ENCODE measurements around the gene NKX6-2.

NKX6-2 gene

DNA sequence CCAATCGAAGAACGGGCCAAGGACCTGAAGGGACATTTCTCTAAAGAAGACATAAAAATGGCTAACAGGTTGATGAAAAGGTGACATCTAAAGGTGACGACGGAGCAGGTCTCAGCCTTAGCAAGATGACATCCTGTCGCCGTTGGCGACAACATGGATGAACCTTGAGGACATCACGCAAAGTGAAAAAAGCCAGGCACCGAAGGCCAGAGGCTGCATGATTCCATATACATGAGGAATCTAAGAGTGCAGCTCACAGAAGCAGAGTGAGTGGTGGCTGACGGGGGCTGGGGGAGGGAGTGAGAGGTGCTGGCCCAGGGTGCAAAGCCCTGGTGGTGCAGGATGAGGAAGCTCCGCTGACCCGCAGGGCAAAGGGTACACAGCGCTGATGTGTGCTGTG lies 34.1 kb upstream of the NKX6-2 start:
- no peaks in the 10 kb centered on the region for H3K36me3 ChIP-seq (ENCODE audit: control insufficient read depth in 1 of 2, insufficient read depth in 2 of 2, low read depth in 1 of 2, low read length in 2 of 2)
- no peak overlapping the region for H4K8ac ChIP-seq (ENCODE audit: low read length)
- 91% methylated on average over 13 of the region's 13 CpGs for WGBS
- no peak overlapping the region for H3K18ac ChIP-seq (ENCODE audit: low read depth in 1 of 2, low read length in 2 of 2)
- H3K4me3 ChIP-seq (ENCODE audit: insufficient read depth in 1 of 2, low read depth in 1 of 2, low read length in 2 of 2) = no peak overlapping the region
- H3K79me1 ChIP-seq (replicated peaks; ENCODE audit: low read length, poor library complexity, severe bottlenecking) = no peaks in the 10 kb centered on the region
- no peak overlapping the region for H4K91ac ChIP-seq (ENCODE audit: low read length)
- peaks cover 13% of the 10 kb centered on the region for H3K9me3 ChIP-seq (ENCODE audit: control insufficient read depth, low read length)
- H2BK5ac ChIP-seq (ENCODE audit: low read depth, low read length, poor library complexity, severe bottlenecking) = no peak overlapping the region
- no peak overlapping the region for H2AFZ ChIP-seq (ENCODE audit: low read depth, low read length)
- H3K14ac ChIP-seq (ENCODE audit: low read length in 2 of 2) = no peak overlapping the region
- no peak overlapping the region for H3K4ac ChIP-seq (ENCODE audit: low read depth in 1 of 2, low read length in 2 of 2)
- peaks cover 4 to 39% of the 10 kb centered on the region in 2 experiments for H3K27me3 ChIP-seq (ENCODE audit: control insufficient read depth in 1 of 2, insufficient read depth in 1 of 2, low read length in 2 of 2)
- H3K4me1 ChIP-seq (ENCODE audit: control insufficient read depth, insufficient read depth, low read depth, low read length) = peaks cover 4% of the 10 kb centered on the region
- DNase-seq = no peak
- H3K9ac ChIP-seq (ENCODE audit: low read length) = no peak overlapping the region
- H2AK5ac ChIP-seq (ENCODE audit: low read length, severe bottlenecking) = no peak overlapping the region
- no peak overlapping the region for H2BK120ac ChIP-seq (ENCODE audit: low read depth, low read length)
- H3K23ac ChIP-seq (ENCODE audit: low read length in 2 of 2) = no peak overlapping the region
- H3K27ac ChIP-seq (ENCODE audit: low read length, poor library complexity, severe bottlenecking) = no peak overlapping the region
- H2BK12ac ChIP-seq (ENCODE audit: low read length in 2 of 2) = no peak overlapping the region
- no peak overlapping the region for H3K4me2 ChIP-seq (ENCODE audit: low read length, poor library complexity, severe bottlenecking)
- H2BK15ac ChIP-seq (ENCODE audit: low read depth, poor library complexity, severe bottlenecking) = no peak overlapping the region

DNA sequence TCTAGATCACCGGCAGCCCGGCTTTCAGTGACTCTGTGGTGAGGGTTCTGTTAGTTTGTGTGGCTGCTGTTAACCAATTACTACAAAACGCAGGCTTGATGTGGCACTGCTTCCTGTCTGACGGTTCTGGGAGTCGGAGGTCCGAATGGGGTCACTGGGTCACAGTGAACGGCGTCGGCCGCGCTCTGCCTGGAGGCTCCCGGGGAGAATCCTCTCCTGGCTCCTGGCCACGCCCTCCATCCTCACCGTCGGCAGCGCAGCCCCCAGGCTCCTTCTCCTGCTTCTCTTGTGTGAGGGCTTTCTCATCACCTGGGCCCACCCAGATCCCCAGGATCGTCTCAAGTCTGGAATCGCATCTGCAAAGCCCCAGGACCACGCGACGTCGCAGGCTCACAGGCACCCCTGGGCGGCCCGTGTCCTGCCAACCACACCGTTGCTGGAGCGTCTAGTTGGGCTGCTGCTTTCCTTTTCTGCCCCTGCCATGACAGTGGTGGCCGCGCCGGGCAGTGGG lies 31.8 kb upstream of the NKX6-2 start:
- no peak for DNase-seq
- Histone ChIP-seq H3K27me3 (ENCODE audit: control insufficient read depth in 1 of 2, insufficient read depth in 1 of 2, low read length in 2 of 2) (peaks cover 4 to 50% of the 10 kb centered on the region in 2 experiments), H2BK120ac (ENCODE audit: low read depth, low read length) (no peak overlapping the region), H3K4me1 (ENCODE audit: control insufficient read depth, insufficient read depth, low read depth, low read length) (peaks cover 1% of the 10 kb centered on the region), H2BK15ac (ENCODE audit: low read depth, poor library complexity, severe bottlenecking) (no peak overlapping the region), H3K4me2 (ENCODE audit: low read length, poor library complexity, severe bottlenecking) (no peak overlapping the region), H4K8ac (ENCODE audit: low read length) (no peak overlapping the region), H3K14ac (ENCODE audit: low read length in 2 of 2) (no peak overlapping the region), H3K9me3 (ENCODE audit: control insufficient read depth, low read length) (peaks cover 13% of the 10 kb centered on the region), H3K18ac (ENCODE audit: low read depth in 1 of 2, low read length in 2 of 2) (no peak overlapping the region), H2AFZ (ENCODE audit: low read depth, low read length) (no peak overlapping the region), H3K4ac (ENCODE audit: low read depth in 1 of 2, low read length in 2 of 2) (no peak overlapping the region), H2AK5ac (ENCODE audit: low read length, severe bottlenecking) (no peak overlapping the region), H3K79me1 (replicated peaks; ENCODE audit: low read length, poor library complexity, severe bottlenecking) (no peaks in the 10 kb centered on the region), H2BK12ac (ENCODE audit: low read length in 2 of 2) (no peak overlapping the region), H2BK5ac (ENCODE audit: low read depth, low read length, poor library complexity, severe bottlenecking) (no peak overlapping the region), H3K23ac (ENCODE audit: low read length in 2 of 2) (no peak overlapping the region), H3K36me3 (ENCODE audit: control insufficient read depth in 1 of 2, insufficient read depth in 2 of 2, low read depth in 1 of 2, low read length in 2 of 2) (no peaks in the 10 kb centered on the region), H3K27ac (ENCODE audit: low read length, poor library complexity, severe bottlenecking) (no peak overlapping the region), H4K91ac (ENCODE audit: low read length) (no peak overlapping the region), H3K4me3 (ENCODE audit: insufficient read depth in 1 of 2, low read depth in 1 of 2, low read length in 2 of 2) (no peak overlapping the region), H3K9ac (ENCODE audit: low read length) (no peak overlapping the region)
- WGBS = 88% methylated on average over 26 of the region's 29 CpGs

GRCh38 chr10:132816718-132817117 lies 30.8 kb upstream of the NKX6-2 start:
- no peak for DNase-seq
- Histone ChIP-seq H2BK15ac (ENCODE audit: low read depth, poor library complexity, severe bottlenecking) (no peak overlapping the region), H2BK120ac (ENCODE audit: low read depth, low read length) (no peak overlapping the region), H3K9me3 (ENCODE audit: control insufficient read depth, low read length) (peaks cover 13% of the 10 kb centered on the region), H3K14ac (ENCODE audit: low read length in 2 of 2) (no peak overlapping the region), H3K4me3 (ENCODE audit: insufficient read depth in 1 of 2, low read depth in 1 of 2, low read length in 2 of 2) (no peak overlapping the region), H3K18ac (ENCODE audit: low read depth in 1 of 2, low read length in 2 of 2) (no peak overlapping the region), H2BK12ac (ENCODE audit: low read length in 2 of 2) (no peak overlapping the region), H2BK5ac (ENCODE audit: low read depth, low read length, poor library complexity, severe bottlenecking) (no peak overlapping the region), H3K27ac (ENCODE audit: low read length, poor library complexity, severe bottlenecking) (no peak overlapping the region), H4K8ac (ENCODE audit: low read length) (no peak overlapping the region), H3K4ac (ENCODE audit: low read depth in 1 of 2, low read length in 2 of 2) (no peak overlapping the region), H3K36me3 (ENCODE audit: control insufficient read depth in 1 of 2, insufficient read depth in 2 of 2, low read depth in 1 of 2, low read length in 2 of 2) (no peaks in the 10 kb centered on the region), H3K4me2 (ENCODE audit: low read length, poor library complexity, severe bottlenecking) (no peak overlapping the region), H3K23ac (ENCODE audit: low read length in 2 of 2) (no peak overlapping the region), H4K91ac (ENCODE audit: low read length) (no peak overlapping the region), H3K4me1 (ENCODE audit: control insufficient read depth, insufficient read depth, low read depth, low read length) (peaks cover 4% of the 10 kb centered on the region), H3K9ac (ENCODE audit: low read length) (no peak overlapping the region), H2AFZ (ENCODE audit: low read depth, low read length) (no peak overlapping the region), H3K79me1 (replicated peaks; ENCODE audit: low read length, poor library complexity, severe bottlenecking) (no peaks in the 10 kb centered on the region), H3K27me3 (ENCODE audit: control insufficient read depth in 1 of 2, insufficient read depth in 1 of 2, low read length in 2 of 2) (peaks cover 4 to 50% of the 10 kb centered on the region in 2 experiments), H2AK5ac (ENCODE audit: low read length, severe bottlenecking) (no peak overlapping the region)
- 87% methylated on average over 12 of the region's 12 CpGs for WGBS

DNA sequence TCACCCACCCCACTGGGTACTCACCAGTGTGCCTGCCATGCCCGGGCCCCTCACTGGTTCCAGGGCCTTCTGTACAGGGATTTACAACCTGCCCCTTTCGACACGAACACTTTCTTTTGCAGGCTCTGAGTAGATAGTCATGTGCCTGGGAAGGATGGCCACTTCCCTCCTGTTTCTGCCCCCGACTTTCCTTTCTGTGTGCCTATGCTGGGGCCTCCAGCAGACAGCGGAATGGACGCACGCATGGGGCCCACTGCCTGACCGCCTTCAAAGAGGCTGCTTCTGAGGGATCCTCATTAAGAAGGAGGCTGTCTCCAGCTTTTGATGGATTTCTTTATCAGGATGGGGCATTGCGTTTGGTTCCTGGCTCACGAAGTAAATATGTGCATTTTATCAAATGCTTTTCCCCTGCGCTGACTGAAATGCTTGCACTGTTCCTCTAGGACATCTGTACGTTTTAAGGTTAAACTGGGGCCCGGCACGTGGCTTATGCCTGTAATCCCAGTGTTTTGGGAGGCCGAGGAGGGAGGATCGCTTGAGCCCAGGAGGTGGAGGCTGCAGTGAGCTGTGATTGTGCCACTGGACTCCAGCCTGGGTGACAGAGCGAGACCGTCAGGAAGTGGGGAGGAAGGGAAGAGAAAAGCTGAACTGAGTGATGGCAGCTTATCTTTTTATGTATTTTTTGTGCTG lies 29.4 kb upstream of the NKX6-2 start:
- H3K9me3 ChIP-seq (ENCODE audit: control insufficient read depth, low read length) = peaks cover 13% of the 10 kb centered on the region
- H3K4me2 ChIP-seq (ENCODE audit: low read length, poor library complexity, severe bottlenecking) = no peak overlapping the region
- no peak overlapping the region for H3K4me3 ChIP-seq (ENCODE audit: insufficient read depth in 1 of 2, low read depth in 1 of 2, low read length in 2 of 2)
- no peak overlapping the region for H3K23ac ChIP-seq (ENCODE audit: low read length in 2 of 2)
- no peak overlapping the region for H2BK120ac ChIP-seq (ENCODE audit: low read depth, low read length)
- H3K27me3 ChIP-seq (ENCODE audit: control insufficient read depth in 1 of 2, insufficient read depth in 1 of 2, low read length in 2 of 2) = peaks cover 4 to 59% of the 10 kb centered on the region in 2 experiments
- H2AK5ac ChIP-seq (ENCODE audit: low read length, severe bottlenecking) = no peak overlapping the region
- 88% methylated on average over 17 of the region's 18 CpGs for WGBS
- H3K4ac ChIP-seq (ENCODE audit: low read depth in 1 of 2, low read length in 2 of 2) = no peak overlapping the region
- H2BK15ac ChIP-seq (ENCODE audit: low read depth, poor library complexity, severe bottlenecking) = no peak overlapping the region
- H4K8ac ChIP-seq (ENCODE audit: low read length) = no peak overlapping the region
- DNase-seq = no peak
- no peaks in the 10 kb centered on the region for H3K36me3 ChIP-seq (ENCODE audit: control insufficient read depth in 1 of 2, insufficient read depth in 2 of 2, low read depth in 1 of 2, low read length in 2 of 2)
- no peak overlapping the region for H4K91ac ChIP-seq (ENCODE audit: low read length)
- no peak overlapping the region for H2BK12ac ChIP-seq (ENCODE audit: low read length in 2 of 2)
- H2AFZ ChIP-seq (ENCODE audit: low read depth, low read length) = no peak overlapping the region
- no peak overlapping the region for H2BK5ac ChIP-seq (ENCODE audit: low read depth, low read length, poor library complexity, severe bottlenecking)
- no peak overlapping the region for H3K14ac ChIP-seq (ENCODE audit: low read length in 2 of 2)
- H3K18ac ChIP-seq (ENCODE audit: low read depth in 1 of 2, low read length in 2 of 2) = no peak overlapping the region
- H3K9ac ChIP-seq (ENCODE audit: low read length) = no peak overlapping the region
- peaks cover 4% of the 10 kb centered on the region for H3K4me1 ChIP-seq (ENCODE audit: control insufficient read depth, insufficient read depth, low read depth, low read length)
- no peak overlapping the region for H3K27ac ChIP-seq (ENCODE audit: low read length, poor library complexity, severe bottlenecking)
- no peaks in the 10 kb centered on the region for H3K79me1 ChIP-seq (replicated peaks; ENCODE audit: low read length, poor library complexity, severe bottlenecking)

Data from mesenchymal stem cell (in vitro differentiated cells and primary cell).